ENCODE measurements around the gene USP15.

DNA sequence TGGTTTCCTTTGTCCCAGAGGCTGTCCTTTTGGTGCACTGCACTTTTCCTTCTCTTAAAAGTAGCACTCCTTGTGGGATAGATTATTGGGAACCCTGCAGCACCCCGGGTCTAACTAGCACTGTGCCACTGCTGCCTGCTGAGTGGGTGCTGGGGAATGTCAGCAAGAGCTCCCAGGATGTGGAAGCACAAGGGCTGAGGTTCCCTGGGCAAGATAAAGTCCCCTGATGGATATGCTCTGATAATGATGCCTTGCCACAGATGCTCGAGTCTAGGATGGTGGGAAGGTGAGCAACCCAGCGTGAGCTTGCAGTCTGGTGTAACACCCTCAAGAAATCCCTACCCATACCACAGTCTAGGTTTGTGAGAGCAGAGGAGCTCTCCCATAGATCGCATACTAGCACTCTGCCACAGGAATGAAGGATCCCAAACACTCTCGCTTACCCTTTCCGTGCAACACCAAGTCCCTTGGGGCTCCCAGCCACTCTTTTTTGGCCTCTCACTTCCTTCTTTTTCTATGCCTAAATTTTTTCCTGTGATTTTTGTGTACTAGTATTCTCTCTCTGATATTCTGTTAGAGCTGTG, 32.6 kb downstream of the USP15 start:
- TF ChIP-seq EGR2 (tag by site-specific recombination; IDR thresholded peaks at IDR 0.05; ENCODE audit: low read depth) = no peak
- no peak for TF ChIP-seq CTCF (tag by site-specific recombination; IDR thresholded peaks at IDR 0.05)
- TF ChIP-seq, protein P1, sequence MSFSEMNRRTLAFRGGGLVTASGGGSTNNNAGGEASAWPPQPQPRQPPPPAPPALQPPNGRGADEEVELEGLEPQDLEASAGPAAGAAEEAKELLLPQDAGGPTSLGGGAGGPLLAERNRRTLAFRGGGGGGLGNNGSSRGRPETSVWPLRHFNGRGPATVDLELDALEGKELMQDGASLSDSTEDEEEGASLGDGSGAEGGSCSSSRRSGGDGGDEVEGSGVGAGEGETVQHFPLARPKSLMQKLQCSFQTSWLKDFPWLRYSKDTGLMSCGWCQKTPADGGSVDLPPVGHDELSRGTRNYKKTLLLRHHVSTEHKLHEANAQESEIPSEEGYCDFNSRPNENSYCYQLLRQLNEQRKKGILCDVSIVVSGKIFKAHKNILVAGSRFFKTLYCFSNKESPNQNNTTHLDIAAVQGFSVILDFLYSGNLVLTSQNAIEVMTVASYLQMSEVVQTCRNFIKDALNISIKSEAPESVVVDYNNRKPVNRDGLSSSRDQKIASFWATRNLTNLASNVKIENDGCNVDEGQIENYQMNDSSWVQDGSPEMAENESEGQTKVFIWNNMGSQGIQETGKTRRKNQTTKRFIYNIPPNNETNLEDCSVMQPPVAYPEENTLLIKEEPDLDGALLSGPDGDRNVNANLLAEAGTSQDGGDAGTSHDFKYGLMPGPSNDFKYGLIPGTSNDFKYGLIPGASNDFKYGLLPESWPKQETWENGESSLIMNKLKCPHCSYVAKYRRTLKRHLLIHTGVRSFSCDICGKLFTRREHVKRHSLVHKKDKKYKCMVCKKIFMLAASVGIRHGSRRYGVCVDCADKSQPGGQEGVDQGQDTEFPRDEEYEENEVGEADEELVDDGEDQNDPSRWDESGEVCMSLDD (tag by site-specific recombination; IDR thresholded peaks at IDR 0.05) = no peak
- TF ChIP-seq ZEB2 (tag by site-specific recombination; IDR thresholded peaks at IDR 0.05) = no peak
- TF ChIP-seq ZNF561 (tag by site-specific recombination; IDR thresholded peaks at IDR 0.05; ENCODE audit: borderline replicate concordance) = no peak
- TF ChIP-seq, protein P2, sequence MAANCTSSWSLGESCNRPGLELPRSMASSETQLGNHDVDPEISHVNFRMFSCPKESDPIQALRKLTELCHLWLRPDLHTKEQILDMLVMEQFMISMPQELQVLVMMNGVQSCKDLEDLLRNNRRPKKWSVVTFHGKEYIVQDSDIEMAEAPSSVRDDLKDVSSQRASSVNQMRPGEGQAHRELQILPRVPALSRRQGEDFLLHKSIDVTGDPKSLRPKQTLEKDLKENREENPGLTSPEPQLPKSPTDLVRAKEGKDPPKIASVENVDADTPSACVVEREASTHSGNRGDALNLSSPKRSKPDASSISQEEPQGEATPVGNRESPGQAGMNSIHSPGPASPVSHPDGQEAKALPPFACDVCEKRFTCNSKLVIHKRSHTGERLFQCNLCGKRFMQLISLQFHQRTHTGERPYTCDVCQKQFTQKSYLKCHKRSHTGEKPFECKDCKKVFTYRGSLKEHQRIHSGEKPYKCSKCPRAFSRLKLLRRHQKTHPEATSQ (tag by site-specific recombination; IDR thresholded peaks at IDR 0.05) = no peak
- TF ChIP-seq, protein P3, sequence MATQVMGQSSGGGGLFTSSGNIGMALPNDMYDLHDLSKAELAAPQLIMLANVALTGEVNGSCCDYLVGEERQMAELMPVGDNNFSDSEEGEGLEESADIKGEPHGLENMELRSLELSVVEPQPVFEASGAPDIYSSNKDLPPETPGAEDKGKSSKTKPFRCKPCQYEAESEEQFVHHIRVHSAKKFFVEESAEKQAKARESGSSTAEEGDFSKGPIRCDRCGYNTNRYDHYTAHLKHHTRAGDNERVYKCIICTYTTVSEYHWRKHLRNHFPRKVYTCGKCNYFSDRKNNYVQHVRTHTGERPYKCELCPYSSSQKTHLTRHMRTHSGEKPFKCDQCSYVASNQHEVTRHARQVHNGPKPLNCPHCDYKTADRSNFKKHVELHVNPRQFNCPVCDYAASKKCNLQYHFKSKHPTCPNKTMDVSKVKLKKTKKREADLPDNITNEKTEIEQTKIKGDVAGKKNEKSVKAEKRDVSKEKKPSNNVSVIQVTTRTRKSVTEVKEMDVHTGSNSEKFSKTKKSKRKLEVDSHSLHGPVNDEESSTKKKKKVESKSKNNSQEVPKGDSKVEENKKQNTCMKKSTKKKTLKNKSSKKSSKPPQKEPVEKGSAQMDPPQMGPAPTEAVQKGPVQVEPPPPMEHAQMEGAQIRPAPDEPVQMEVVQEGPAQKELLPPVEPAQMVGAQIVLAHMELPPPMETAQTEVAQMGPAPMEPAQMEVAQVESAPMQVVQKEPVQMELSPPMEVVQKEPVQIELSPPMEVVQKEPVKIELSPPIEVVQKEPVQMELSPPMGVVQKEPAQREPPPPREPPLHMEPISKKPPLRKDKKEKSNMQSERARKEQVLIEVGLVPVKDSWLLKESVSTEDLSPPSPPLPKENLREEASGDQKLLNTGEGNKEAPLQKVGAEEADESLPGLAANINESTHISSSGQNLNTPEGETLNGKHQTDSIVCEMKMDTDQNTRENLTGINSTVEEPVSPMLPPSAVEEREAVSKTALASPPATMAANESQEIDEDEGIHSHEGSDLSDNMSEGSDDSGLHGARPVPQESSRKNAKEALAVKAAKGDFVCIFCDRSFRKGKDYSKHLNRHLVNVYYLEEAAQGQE (tag by site-specific recombination; IDR thresholded peaks at IDR 0.05) = no peak
- no peak for TF ChIP-seq ZNF707 (tag by site-specific recombination; IDR thresholded peaks at IDR 0.05)
- no peak for TF ChIP-seq ZNF785 (tag by site-specific recombination; IDR thresholded peaks at IDR 0.05)
